GM13976 (cell line): ENCODE measurements around the gene LENG9.
"Not testable (repeated sequence)": the region's sequence is repeated elsewhere in the genome, so short reads cannot be mapped to it uniquely, and the experiment has no call there.

Source experiments
- DNase-seq: peaks from one replicate; pipeline ENCODE4 v3.0.0; 2012; ENCODE audit warnings: low spot score
- CTCF ChIP-seq: IDR thresholded peaks from 2 replicates; pipeline ENCODE4 v1.5.1; 2012; ENCODE audit warnings: borderline replicate concordance, mild to moderate bottlenecking; ENCODE audit not compliant: insufficient read depth; ENCODE audit errors: extremely low read depth, missing control alignments, control extremely low read depth
- in situ Hi-C: fragments of 300-500 bp; cut with MboI; formaldehyde crosslinking; loops from one replicate; pipeline ENCODE4 v1.12.0; 2022; ENCODE audit warnings: low sequenced_read_pairs, mixed read lengths, inconsistent platforms; ENCODE audit not compliant: unreplicated experiment

Gene LENG9

GRCh38 chr19:54463531-54464043, at the start of gene LENG9:
TSS of gene LENG9 (minus strand) at chr19:54463778. CDS start at chr19:54463526, 252 bp downstream.
- in situ Hi-C loops, result no loop called here
- DNase-seq, result peak; percentile 93
- no peak for TF ChIP-seq CTCF

GRCh38 chr19:54509200-54509940, 45.8 kb upstream of the LENG9 start:
- DNase-seq, in situ Hi-C loops: not testable (repeated sequence)

- in situ Hi-C loops, DNase-seq: not testable (repeated sequence)
These were observed 44.9 kb upstream of the LENG9 start for GRCh38 chr19:54508487-54508886.

GRCh38 chr19:54507824-54508223, 44.2 kb upstream of the LENG9 start:
- DNase-seq, result no peak
- TF ChIP-seq CTCF, result no peak
- in situ Hi-C loops, result no loop called here

GRCh38 chr19:54507038-54507717, 43.6 kb upstream of the LENG9 start:
- in situ Hi-C loops, DNase-seq: not testable (repeated sequence)

- in situ Hi-C loops, result no loop called here
- no peak for TF ChIP-seq CTCF
- no peak for DNase-seq
These were observed 42.5 kb upstream of the LENG9 start for GRCh38 chr19:54506079-54506478.

- DNase-seq, in situ Hi-C loops: not testable (repeated sequence)
These were observed 42.0 kb upstream of the LENG9 start for GRCh38 chr19:54505542-54505941.

GRCh38 chr19:54502518-54503048, 39.0 kb upstream of the LENG9 start, which contains the start of gene LAIR2:
TSS of gene LAIR2 (plus strand) at chr19:54502831. CDS start at chr19:54502919, 88 bp downstream.
- in situ Hi-C loops, result no loop called here
- no peak for DNase-seq
- TF ChIP-seq CTCF, result no peak

- in situ Hi-C loops, result loop anchor here (25.0 kb wide), 2 partner anchors 164 to 414 kb away; partner anchors contain the start of genes LILRB4 and NCR1
These were observed 34.8 kb upstream of the LENG9 start for GRCh38 chr19:54498451-54498772.

GRCh38 chr19:54497747-54498450, 34.3 kb upstream of the LENG9 start:
- in situ Hi-C loops, result loop anchor here (25.0 kb wide), 2 partner anchors 164 to 414 kb away; partner anchors contain the start of genes LILRB4 and NCR1
- DNase-seq, result not testable (repeated sequence)

More at GRCh38 chr19:54498451-54498772, 34.8 kb upstream of the LENG9 start:
- DNase-seq, result not testable (repeated sequence)

- in situ Hi-C loops, result loop anchor here (25.0 kb wide), 2 partner anchors 167 to 417 kb away; partner anchors contain the start of genes LILRB4 and NCR1
- DNase-seq, result not testable (repeated sequence)
These were observed 31.7 kb upstream of the LENG9 start for GRCh38 chr19:54495284-54495683.
